DOHH2 (cell line): ENCODE data around the gene PTPN2.

Experiments used
- H3F3A ChIP-seq: fragments of 200-600 bp; sonication (generic), shearing (Covaris generic); 2 replicates; pipeline ENCODE4 v1.6.0; 2016; ENCODE audit warnings: antibody characterized with exemption, mild to moderate bottlenecking; ENCODE audit not compliant: control insufficient read depth, insufficient read depth
- H3K27ac ChIP-seq: fragments of 200-600 bp; sonication (generic); 2 replicates; pipeline ENCODE4 v1.5.1; 2014; ENCODE audit warnings: low read depth, mild to moderate bottlenecking, low read length, moderate library complexity
- H3K27me3 ChIP-seq: fragments of 200-600 bp; sonication (generic); 2 replicates; pipeline ENCODE4 v1.6.1; 2014; ENCODE audit warnings: mild to moderate bottlenecking, low read length, mixed read lengths; ENCODE audit not compliant: control insufficient read depth
- H3K36me3 ChIP-seq: fragments of 200-600 bp; sonication (generic); 2 replicates; pipeline ENCODE4 v1.6.1; 2014; ENCODE audit warnings: mild to moderate bottlenecking, low read length, moderate library complexity, mixed read lengths; ENCODE audit not compliant: control insufficient read depth
- H3K4me1 ChIP-seq: fragments of 200-600 bp; sonication (generic); 2 replicates; pipeline ENCODE4 v1.6.1; 2014; ENCODE audit warnings: mild to moderate bottlenecking, low read length, mixed read lengths; ENCODE audit not compliant: control insufficient read depth
- H3K4me2 ChIP-seq: fragments of 200-600 bp; sonication (generic); 2 replicates; pipeline ENCODE4 v1.6.0; 2014; ENCODE audit warnings: mild to moderate bottlenecking, low read length, moderate library complexity
- H3K4me3 ChIP-seq: fragments of 200-600 bp; sonication (generic); 2 replicates; pipeline ENCODE4 v1.5.1; 2014; ENCODE audit warnings: mild to moderate bottlenecking, low read length, mixed read lengths
- H3K79me2 ChIP-seq: fragments of 200-600 bp; sonication (generic); 2 replicates; pipeline ENCODE4 v1.6.1; 2014; ENCODE audit warnings: mild to moderate bottlenecking, low read length, mixed read lengths; ENCODE audit not compliant: control insufficient read depth
- H3K9me2 ChIP-seq: fragments of 200-600 bp; sonication (generic); replicated peaks from 2 replicates; pipeline ENCODE4 v1.6.1; 2014; ENCODE audit warnings: mild to moderate bottlenecking, low read length, mixed read lengths; ENCODE audit not compliant: control insufficient read depth
- H3K9me3 ChIP-seq: fragments of 200-600 bp; sonication (generic); 2 replicates; pipeline ENCODE4 v1.6.1; 2014; ENCODE audit warnings: antibody characterized with exemption, low read length, mixed read lengths; ENCODE audit not compliant: control insufficient read depth, insufficient read depth
- H4K20me1 ChIP-seq: fragments of 200-600 bp; sonication (generic); 2 replicates; pipeline ENCODE4 v1.6.0; 2014; ENCODE audit warnings: low read depth, mild to moderate bottlenecking, antibody characterized with exemption, low read length, moderate library complexity; ENCODE audit not compliant: control insufficient read depth, insufficient read depth
- EZH2phosphoT487 ChIP-seq: fragments of 200-600 bp; sonication (generic); IDR thresholded peaks from 2 replicates; pipeline ENCODE4 v1.6.1; 2017; ENCODE audit warnings: borderline replicate concordance, mild to moderate bottlenecking, antibody characterized with exemption, low read length, moderate library complexity, mixed read lengths
- TF ChIP-seq, protein P1 (sequence below): fragments of 200-600 bp; sonication (generic); IDR thresholded peaks from one replicate; pipeline ENCODE4 v1.5.1; 2014; ENCODE audit warnings: antibody characterized with exemption, mild to moderate bottlenecking, low read depth, low read length; ENCODE audit not compliant: poor library complexity, severe bottlenecking

The PTPN2 gene

GRCh38 chr18:12895014-12895413 is 11.0 kb upstream of the PTPN2 start:
- H3K4me3 ChIP-seq: no peak overlapping the region
- H3K27me3 ChIP-seq: peaks cover 33% of the 10 kb centered on the region
- no peak overlapping the region for H3K4me2 ChIP-seq
- H3K4me1 ChIP-seq: no peaks in the 10 kb centered on the region
- TF ChIP-seq, protein P1, sequence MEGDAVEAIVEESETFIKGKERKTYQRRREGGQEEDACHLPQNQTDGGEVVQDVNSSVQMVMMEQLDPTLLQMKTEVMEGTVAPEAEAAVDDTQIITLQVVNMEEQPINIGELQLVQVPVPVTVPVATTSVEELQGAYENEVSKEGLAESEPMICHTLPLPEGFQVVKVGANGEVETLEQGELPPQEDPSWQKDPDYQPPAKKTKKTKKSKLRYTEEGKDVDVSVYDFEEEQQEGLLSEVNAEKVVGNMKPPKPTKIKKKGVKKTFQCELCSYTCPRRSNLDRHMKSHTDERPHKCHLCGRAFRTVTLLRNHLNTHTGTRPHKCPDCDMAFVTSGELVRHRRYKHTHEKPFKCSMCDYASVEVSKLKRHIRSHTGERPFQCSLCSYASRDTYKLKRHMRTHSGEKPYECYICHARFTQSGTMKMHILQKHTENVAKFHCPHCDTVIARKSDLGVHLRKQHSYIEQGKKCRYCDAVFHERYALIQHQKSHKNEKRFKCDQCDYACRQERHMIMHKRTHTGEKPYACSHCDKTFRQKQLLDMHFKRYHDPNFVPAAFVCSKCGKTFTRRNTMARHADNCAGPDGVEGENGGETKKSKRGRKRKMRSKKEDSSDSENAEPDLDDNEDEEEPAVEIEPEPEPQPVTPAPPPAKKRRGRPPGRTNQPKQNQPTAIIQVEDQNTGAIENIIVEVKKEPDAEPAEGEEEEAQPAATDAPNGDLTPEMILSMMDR: no peak
- no peak for TF ChIP-seq EZH2phosphoT487
- no peaks in the 10 kb centered on the region for H3K36me3 ChIP-seq
- H3K9me3 ChIP-seq: no peaks in the 10 kb centered on the region
- H3K27ac ChIP-seq: no peak overlapping the region
- no peaks in the 10 kb centered on the region for H4K20me1 ChIP-seq
- no peaks in the 10 kb centered on the region for H3K9me2 ChIP-seq
- no peaks in the 10 kb centered on the region for H3K79me2 ChIP-seq
- H3F3A ChIP-seq: no peaks in the 10 kb centered on the region

DNA sequence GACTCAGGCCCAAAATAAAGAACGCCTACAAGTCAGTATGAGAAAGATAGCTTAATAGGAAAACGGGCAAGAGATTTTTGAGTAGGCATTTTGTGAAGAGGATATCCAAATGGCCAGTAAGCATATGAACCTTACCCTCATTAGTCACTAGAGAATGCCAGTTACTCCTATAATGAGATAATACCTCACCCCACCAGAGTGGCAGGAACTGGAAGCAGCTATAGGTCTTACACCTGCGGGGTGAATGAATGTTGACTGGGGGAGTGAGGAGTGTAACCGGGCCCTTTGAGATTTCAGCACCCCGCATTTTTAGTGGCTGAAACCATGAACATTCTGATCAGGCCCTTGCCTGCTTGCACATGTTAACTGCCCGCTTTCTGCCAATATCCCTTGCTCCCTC is 7.5 kb upstream of the PTPN2 start:
- TF ChIP-seq, protein P1: no peak
- no peak for TF ChIP-seq EZH2phosphoT487
- peaks cover 1% of the 10 kb centered on the region for H3K4me1 ChIP-seq
- peaks cover 12% of the 10 kb centered on the region for H3K27me3 ChIP-seq
- H3K79me2 ChIP-seq: no peaks in the 10 kb centered on the region
- no peaks in the 10 kb centered on the region for H3F3A ChIP-seq
- H3K9me2 ChIP-seq: no peaks in the 10 kb centered on the region
- H4K20me1 ChIP-seq: no peaks in the 10 kb centered on the region
- no peak overlapping the region for H3K4me3 ChIP-seq
- H3K27ac ChIP-seq: no peak overlapping the region
- H3K4me2 ChIP-seq: no peak overlapping the region
- H3K9me3 ChIP-seq: no peaks in the 10 kb centered on the region
- no peaks in the 10 kb centered on the region for H3K36me3 ChIP-seq

DNA sequence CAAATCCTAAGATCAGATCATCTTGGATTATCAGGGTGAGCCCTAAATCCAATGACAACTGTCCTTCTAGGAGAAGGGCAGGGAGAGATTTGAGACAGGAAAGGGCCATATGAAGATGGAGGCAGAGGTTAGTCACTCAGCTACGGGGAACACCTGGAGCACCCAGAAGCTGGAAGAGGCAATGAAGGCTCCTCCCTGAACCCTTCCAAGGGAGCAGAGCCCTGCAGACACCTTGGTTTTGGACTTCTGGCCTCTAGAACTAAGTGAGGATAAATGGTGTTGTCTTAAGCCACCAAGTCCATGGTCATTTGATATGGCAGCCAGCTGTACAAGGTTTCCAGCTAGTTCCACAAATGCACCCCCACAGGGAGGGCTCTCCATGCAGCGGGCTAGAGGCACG is 6.9 kb upstream of the PTPN2 start:
- H3K36me3 ChIP-seq: no peaks in the 10 kb centered on the region
- H3K4me2 ChIP-seq: no peak overlapping the region
- TF ChIP-seq, protein P1: no peak
- TF ChIP-seq EZH2phosphoT487: no peak
- no peaks in the 10 kb centered on the region for H3K9me3 ChIP-seq
- H3K4me1 ChIP-seq: peaks cover 7% of the 10 kb centered on the region
- no peaks in the 10 kb centered on the region for H3K9me2 ChIP-seq
- no peak overlapping the region for H3K27ac ChIP-seq
- H4K20me1 ChIP-seq: no peaks in the 10 kb centered on the region
- no peak overlapping the region for H3K4me3 ChIP-seq
- no peaks in the 10 kb centered on the region for H3K79me2 ChIP-seq
- peaks cover 10% of the 10 kb centered on the region for H3K27me3 ChIP-seq
- H3F3A ChIP-seq: no peaks in the 10 kb centered on the region
